Measurements from ENCODE around the gene ACAD9.

Gene ACAD9

GRCh38 chr3:128902426-128902825 lies 23.0 kb downstream of the ACAD9 start:
- Histone ChIP-seq H3K27ac (no peak overlapping the region), H3K4me3 (no peak overlapping the region)
- TF ChIP-seq CTCF (IDR thresholded peaks at IDR 0.05), result no peak
- no peak for DNase-seq (ENCODE audit: low spot score)

GRCh38 chr3:128903501-128903900 lies 24.1 kb downstream of the ACAD9 start:
- DNase-seq (ENCODE audit: low spot score), result no peak
- no peak for TF ChIP-seq CTCF (IDR thresholded peaks at IDR 0.05)
- Histone ChIP-seq H3K4me3 (no peak overlapping the region), H3K27ac (no peak overlapping the region)

- peak; percentile 64 for DNase-seq (ENCODE audit: low spot score)
- Histone ChIP-seq H3K27ac (no peak overlapping the region), H3K4me3 (no peak overlapping the region)
- TF ChIP-seq CTCF (IDR thresholded peaks at IDR 0.05), result no peak
Measured at GRCh38 chr3:128906031-128906803, 26.8 kb downstream of the ACAD9 start.

GRCh38 chr3:128906804-128907525 lies 27.5 kb downstream of the ACAD9 start:
- H3K27ac ChIP-seq, result no peak overlapping the region
- TF ChIP-seq CTCF (IDR thresholded peaks at IDR 0.05), result no peak
- no peak overlapping the region for H3K4me3 ChIP-seq
- DNase-seq (ENCODE audit: low spot score), result peak; percentile 49

- no peak overlapping the region for H3K4me3 ChIP-seq
- no peak for TF ChIP-seq CTCF (IDR thresholded peaks at IDR 0.05)
- peak; percentile 41 for DNase-seq (ENCODE audit: low spot score)
- no peak overlapping the region for H3K27ac ChIP-seq
Measured at GRCh38 chr3:128907706-128908445, 28.5 kb downstream of the ACAD9 start.

- no peak for TF ChIP-seq CTCF (IDR thresholded peaks at IDR 0.05)
Measured at GRCh38 chr3:128908951-128909350, 29.5 kb downstream of the ACAD9 start.

More at GRCh38 chr3:128908951-128909350, 29.5 kb downstream of the ACAD9 start:
- Histone ChIP-seq H3K4me3 (no peak overlapping the region), H3K27ac (no peak overlapping the region)
- peak; percentile 40 for DNase-seq (ENCODE audit: low spot score)
